ENCODE results near the gene DEGS1.

GRCh38 chr1:224159541-224159940, 23.5 kb upstream of the DEGS1 start:
- TF ChIP-seq POLR2A (IDR thresholded peaks at IDR 0.05; ENCODE audit: low read depth, low read length) (no peak), RFX5 (IDR thresholded peaks at IDR 0.05; ENCODE audit: low read depth, low read length) (no peak)

All from IMR-90 (cell line).